ENCODE measurements around the gene TSPAN9. TPM values are rescaled to one million over a fixed set of nuclear protein-coding genes. Genes with fewer than 3 reads are reported as not detected.
A peak's percentile ranks its signal among the peaks of the same experiment; 100 is the strongest.

The TSPAN9 gene
- total RNA-seq, 4 donors from 2014 or later, result 15.7 to 32.6 (median 26.2) TPM

- peaks cover 0 to 16% (median 5%) of the 10 kb centered on the region in 4 donors for H3K4me1 ChIP-seq
- H3K27ac ChIP-seq, result peak overlapping the region in 2 of 4 donors; percentile 43 to 64
These were observed 175.3 kb downstream of the TSPAN9 start for GRCh38 chr12:3252450-3252891.

DNA sequence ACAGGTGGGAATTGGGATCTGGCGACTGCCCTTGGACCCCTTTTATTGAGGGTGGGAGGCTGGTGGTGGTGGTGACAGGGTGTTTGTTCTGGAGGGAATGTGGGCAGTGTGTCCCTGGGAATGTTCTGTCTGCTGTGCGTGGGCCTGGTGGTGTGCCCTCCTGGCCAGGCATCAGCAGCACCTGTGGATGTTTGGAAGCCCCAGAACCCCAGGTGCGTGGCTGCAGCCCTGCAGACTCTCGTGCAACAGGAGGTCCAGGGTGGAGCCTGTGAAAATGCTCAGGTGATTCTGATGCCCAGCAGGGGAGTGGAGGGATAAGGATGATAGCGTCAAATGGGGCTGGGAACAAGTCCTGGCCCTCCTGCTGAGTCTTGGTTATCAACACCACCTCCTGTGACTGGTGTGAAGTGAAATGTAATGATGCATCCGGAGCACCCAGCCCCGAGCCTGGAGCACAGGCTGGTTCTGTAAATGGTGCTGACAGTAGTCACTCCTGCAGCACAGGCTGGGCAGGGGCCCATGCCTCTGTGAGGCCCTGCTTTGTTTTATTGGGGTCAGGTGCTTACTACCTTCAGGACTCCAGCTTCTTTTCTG lies 176.6 kb downstream of the TSPAN9 start:
- Histone ChIP-seq H3K4me1 (peaks cover 0 to 16% (median 5%) of the 10 kb centered on the region in 4 donors), H3K4me3 (no peak overlapping the region), H3K9me3 (no peaks in the 10 kb centered on the region), H3K27ac (no peak overlapping the region), H3K27me3 (no peaks in the 10 kb centered on the region), H3K36me3 (no peaks in the 10 kb centered on the region)
- WGBS, 2 donors, result 87 to 93% methylated on average over 7 of the region's 7 CpGs
- DNase-seq (ENCODE audit: low spot score in 2 of 2), result no peak
- TF ChIP-seq, protein P1, sequence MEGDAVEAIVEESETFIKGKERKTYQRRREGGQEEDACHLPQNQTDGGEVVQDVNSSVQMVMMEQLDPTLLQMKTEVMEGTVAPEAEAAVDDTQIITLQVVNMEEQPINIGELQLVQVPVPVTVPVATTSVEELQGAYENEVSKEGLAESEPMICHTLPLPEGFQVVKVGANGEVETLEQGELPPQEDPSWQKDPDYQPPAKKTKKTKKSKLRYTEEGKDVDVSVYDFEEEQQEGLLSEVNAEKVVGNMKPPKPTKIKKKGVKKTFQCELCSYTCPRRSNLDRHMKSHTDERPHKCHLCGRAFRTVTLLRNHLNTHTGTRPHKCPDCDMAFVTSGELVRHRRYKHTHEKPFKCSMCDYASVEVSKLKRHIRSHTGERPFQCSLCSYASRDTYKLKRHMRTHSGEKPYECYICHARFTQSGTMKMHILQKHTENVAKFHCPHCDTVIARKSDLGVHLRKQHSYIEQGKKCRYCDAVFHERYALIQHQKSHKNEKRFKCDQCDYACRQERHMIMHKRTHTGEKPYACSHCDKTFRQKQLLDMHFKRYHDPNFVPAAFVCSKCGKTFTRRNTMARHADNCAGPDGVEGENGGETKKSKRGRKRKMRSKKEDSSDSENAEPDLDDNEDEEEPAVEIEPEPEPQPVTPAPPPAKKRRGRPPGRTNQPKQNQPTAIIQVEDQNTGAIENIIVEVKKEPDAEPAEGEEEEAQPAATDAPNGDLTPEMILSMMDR (IDR thresholded peaks at IDR 0.05), result no peak
- TF ChIP-seq EP300 (IDR thresholded peaks at IDR 0.05), result no peak
- TF ChIP-seq POLR2A (IDR thresholded peaks at IDR 0.05), result no peak

More at GRCh38 chr12:3252450-3252891, 175.3 kb downstream of the TSPAN9 start:
- no peaks in the 10 kb centered on the region for H3K36me3 ChIP-seq
- H3K4me3 ChIP-seq, result no peak overlapping the region
- H3K9me3 ChIP-seq, result no peaks in the 10 kb centered on the region
- TF ChIP-seq, protein P1 (IDR thresholded peaks at IDR 0.05), result no peak
- TF ChIP-seq EP300 (IDR thresholded peaks at IDR 0.05) (peak in 1 of 2 donors; percentile 70), POLR2A (IDR thresholded peaks at IDR 0.05) (no peak)
- DNase-seq (ENCODE audit: low spot score in 2 of 2), result peak; percentile 71 to 92
- 45 to 56% methylated on average over 12 of the region's 13 CpGs for WGBS, 2 donors
- H3K27me3 ChIP-seq, result no peaks in the 10 kb centered on the region

DNA sequence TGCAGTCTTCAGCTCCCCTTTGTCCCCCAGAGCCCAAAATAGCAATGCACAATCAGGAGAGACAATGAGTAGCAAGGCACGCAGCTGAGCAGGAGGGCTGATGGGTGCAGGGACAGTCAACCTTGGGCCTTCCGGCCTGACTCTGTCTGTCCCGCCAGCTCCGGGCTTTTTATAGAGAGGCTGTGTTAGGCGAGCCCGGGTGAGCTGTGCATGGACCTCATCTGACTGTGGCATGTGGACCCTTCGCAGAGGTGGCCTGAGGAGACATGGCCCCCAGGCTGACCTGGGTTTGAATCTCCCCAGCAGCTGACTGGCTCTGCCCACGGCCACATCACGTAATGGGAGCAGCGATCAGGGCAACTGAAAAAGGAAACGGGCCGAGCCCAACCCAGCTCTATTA lies 177.9 kb downstream of the TSPAN9 start:
- peaks cover 0 to 18% (median 5%) of the 10 kb centered on the region in 4 donors for H3K4me1 ChIP-seq
- no peak for DNase-seq (ENCODE audit: low spot score in 2 of 2)
- no peak overlapping the region for H3K4me3 ChIP-seq
- WGBS, 2 donors, result 87 to 90% methylated on average over 12 of the region's 12 CpGs
- TF ChIP-seq POLR2A (IDR thresholded peaks at IDR 0.05), result no peak
- TF ChIP-seq, protein P1 (IDR thresholded peaks at IDR 0.05), result no peak
- no peak for TF ChIP-seq EP300 (IDR thresholded peaks at IDR 0.05)
- no peaks in the 10 kb centered on the region for H3K9me3 ChIP-seq
- no peaks in the 10 kb centered on the region for H3K36me3 ChIP-seq
- no peaks in the 10 kb centered on the region for H3K27me3 ChIP-seq
- no peak overlapping the region for H3K27ac ChIP-seq

- Histone ChIP-seq H3K27me3 (no peaks in the 10 kb centered on the region), H3K27ac (no peak overlapping the region), H3K4me3 (no peak overlapping the region), H3K4me1 (peaks cover 0 to 30% (median 5%) of the 10 kb centered on the region in 4 donors), H3K9me3 (no peaks in the 10 kb centered on the region), H3K36me3 (no peaks in the 10 kb centered on the region)
- WGBS, 2 donors, result 94 to 97% methylated on average over 26 of the region's 26 CpGs
- TF ChIP-seq, protein P1 (IDR thresholded peaks at IDR 0.05), result no peak
- TF ChIP-seq EP300 (IDR thresholded peaks at IDR 0.05), result no peak
- TF ChIP-seq POLR2A (IDR thresholded peaks at IDR 0.05), result no peak
- no peak for DNase-seq (ENCODE audit: low spot score in 2 of 2)
These were observed 179.0 kb downstream of the TSPAN9 start for GRCh38 chr12:3256103-3256631.

GRCh38 chr12:3257411-3257810 lies 180.2 kb downstream of the TSPAN9 start:
- no peaks in the 10 kb centered on the region for H3K36me3 ChIP-seq
- WGBS, 2 donors, result 79 to 83% methylated on average over 7 of the region's 7 CpGs
- DNase-seq (ENCODE audit: low spot score in 2 of 2), result no peak
- H3K27me3 ChIP-seq, result no peaks in the 10 kb centered on the region
- no peaks in the 10 kb centered on the region for H3K9me3 ChIP-seq
- H3K4me1 ChIP-seq, result peaks cover 0 to 34% (median 8%) of the 10 kb centered on the region in 4 donors
- H3K4me3 ChIP-seq, result no peak overlapping the region
- no peak overlapping the region for H3K27ac ChIP-seq
- TF ChIP-seq EP300 (IDR thresholded peaks at IDR 0.05), result no peak

Data from tibial nerve (tissue), 4 donors.